ENCODE data around the gene KCNQ1OT1.

Gene KCNQ1OT1

DNA sequence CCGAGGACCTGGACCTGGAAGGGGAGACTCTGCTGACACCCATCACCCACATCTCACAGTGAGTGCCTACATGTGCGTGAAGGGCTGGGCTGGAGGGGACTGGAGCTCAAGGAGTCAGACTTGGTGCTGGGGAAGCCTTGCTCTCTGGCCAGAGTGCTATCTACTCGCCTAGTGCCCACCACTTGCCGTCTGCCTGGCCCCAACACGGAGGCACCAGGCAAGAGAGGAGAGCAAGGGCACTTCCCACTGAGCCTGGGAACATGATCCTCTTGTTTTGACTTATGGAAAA is 37.8 kb downstream of the KCNQ1OT1 start:
- H3K9ac ChIP-seq (ENCODE audit: low read length): no peak overlapping the region
- peaks cover 21% of the 10 kb centered on the region for H3K36me3 ChIP-seq (ENCODE audit: control insufficient read depth, insufficient read depth, low read length)
- no peak overlapping the region for H3K27ac ChIP-seq (ENCODE audit: low read depth, low read length)
- peaks cover 65% of the 10 kb centered on the region for H3K9me3 ChIP-seq (ENCODE audit: control insufficient read depth, insufficient read depth, low read depth, low read length)
- H3K4me3 ChIP-seq (ENCODE audit: low read depth, low read length): no peak overlapping the region
- H3K4me1 ChIP-seq (ENCODE audit: control insufficient read depth, insufficient read depth, low read length): no peaks in the 10 kb centered on the region
- H3K27me3 ChIP-seq (ENCODE audit: control insufficient read depth, insufficient read depth, low read length): peaks cover 8% of the 10 kb centered on the region

DNA sequence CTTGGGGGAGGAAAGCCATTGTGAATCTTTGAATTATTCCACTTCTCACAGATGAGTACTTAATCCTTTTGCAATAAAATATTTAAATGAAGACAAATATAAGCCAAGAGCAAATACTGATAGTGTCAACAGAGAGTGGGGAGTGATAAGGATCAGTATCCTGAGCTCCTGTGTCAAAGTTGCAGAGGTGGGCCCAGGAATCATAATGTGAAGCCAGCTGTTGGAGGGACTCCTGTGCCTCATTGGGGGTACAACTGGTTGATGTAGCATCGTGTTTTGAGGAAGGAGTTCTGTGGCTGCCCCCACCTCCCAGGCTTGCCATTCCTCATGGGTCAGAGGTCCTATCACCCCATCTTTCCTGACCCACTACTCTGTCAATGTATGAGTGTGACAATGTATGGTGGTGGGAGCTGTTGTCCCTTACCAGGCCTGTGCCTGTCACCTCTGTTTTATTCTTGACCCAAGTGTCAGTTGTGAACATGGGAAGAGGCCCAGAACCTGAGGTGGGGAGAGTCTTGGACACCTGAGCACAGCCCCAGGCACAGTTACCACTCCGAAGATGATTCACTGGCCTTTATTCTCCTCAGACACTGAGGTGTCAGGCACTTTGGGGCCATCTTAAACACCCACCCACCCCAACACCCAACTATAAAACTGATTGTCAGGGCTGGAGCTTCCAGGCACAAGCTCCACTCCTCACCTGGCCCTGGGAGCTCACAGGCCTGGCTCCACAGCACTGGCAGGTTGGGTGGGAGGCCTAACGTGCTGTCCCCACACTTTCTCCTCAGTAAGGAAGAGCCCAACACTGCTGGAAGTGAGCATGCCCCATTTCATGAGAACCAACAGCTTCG is 38.4 kb downstream of the KCNQ1OT1 start:
- no peak overlapping the region for H3K9ac ChIP-seq (ENCODE audit: low read length)
- no peak overlapping the region for H3K27ac ChIP-seq (ENCODE audit: low read depth, low read length)
- peaks cover 21% of the 10 kb centered on the region for H3K36me3 ChIP-seq (ENCODE audit: control insufficient read depth, insufficient read depth, low read length)
- no peak overlapping the region for H3K4me3 ChIP-seq (ENCODE audit: low read depth, low read length)
- H3K9me3 ChIP-seq (ENCODE audit: control insufficient read depth, insufficient read depth, low read depth, low read length): peaks cover 70% of the 10 kb centered on the region
- no peaks in the 10 kb centered on the region for H3K4me1 ChIP-seq (ENCODE audit: control insufficient read depth, insufficient read depth, low read length)
- peaks cover 12% of the 10 kb centered on the region for H3K27me3 ChIP-seq (ENCODE audit: control insufficient read depth, insufficient read depth, low read length)

DNA sequence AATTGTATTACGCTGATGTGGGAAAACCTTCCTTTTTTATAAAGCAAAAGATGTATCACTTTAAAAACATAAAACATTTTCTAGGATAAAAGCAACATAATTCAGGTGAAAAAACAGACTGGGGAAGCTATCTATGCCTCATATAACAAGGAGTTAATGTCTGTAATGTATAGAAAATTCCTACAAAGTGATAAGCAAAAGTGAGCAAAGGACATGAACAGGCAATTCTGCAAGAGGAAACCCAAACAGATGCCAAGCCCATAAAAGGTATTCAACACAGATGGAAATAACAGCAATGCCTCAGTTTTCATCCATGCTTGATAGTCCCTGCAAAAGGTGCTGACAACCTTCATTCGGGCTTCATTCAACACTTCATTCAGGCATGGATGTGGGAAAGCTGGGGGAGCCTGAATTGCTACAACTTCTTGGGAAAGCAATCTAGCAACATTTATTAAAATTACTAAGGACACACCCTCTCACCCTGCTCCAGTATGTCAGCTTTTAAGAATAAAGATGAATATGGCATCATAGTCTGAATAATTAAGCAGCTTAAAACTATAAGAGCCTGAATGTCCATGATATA is 39.3 kb downstream of the KCNQ1OT1 start:
- no peak overlapping the region for H3K4me3 ChIP-seq (ENCODE audit: low read depth, low read length)
- H3K27ac ChIP-seq (ENCODE audit: low read depth, low read length): no peak overlapping the region
- peaks cover 78% of the 10 kb centered on the region for H3K9me3 ChIP-seq (ENCODE audit: control insufficient read depth, insufficient read depth, low read depth, low read length)
- H3K27me3 ChIP-seq (ENCODE audit: control insufficient read depth, insufficient read depth, low read length): peaks cover 19% of the 10 kb centered on the region
- peaks cover 18% of the 10 kb centered on the region for H3K36me3 ChIP-seq (ENCODE audit: control insufficient read depth, insufficient read depth, low read length)
- no peak overlapping the region for H3K9ac ChIP-seq (ENCODE audit: low read length)
- H3K4me1 ChIP-seq (ENCODE audit: control insufficient read depth, insufficient read depth, low read length): no peaks in the 10 kb centered on the region

DNA sequence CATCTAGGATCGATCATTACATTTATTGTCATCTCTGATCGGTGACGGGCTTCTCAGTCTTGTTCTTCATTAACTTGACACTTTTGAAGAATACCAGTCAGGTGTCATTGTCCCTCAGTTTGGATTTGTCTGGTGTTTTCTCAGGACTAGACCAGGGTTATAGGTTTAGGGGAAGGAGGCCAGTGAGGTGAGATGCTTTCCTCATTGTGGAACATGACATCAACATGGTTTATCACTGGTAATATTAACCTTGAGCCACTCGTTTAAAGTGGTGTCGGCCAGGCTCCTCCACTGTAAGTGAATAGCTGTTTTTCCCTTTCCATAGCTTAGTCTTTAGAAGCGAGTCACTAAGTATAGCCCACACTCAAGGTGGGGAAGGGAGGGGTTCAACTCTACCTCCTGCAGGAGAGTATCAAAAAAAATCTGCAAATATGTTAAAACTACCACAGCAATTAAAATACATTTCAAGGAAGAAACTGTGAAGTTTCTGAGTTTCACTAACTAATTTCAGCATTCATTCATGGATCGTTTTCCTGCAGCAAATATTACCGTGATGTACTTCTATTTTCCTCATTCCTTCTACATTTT is 42.0 kb downstream of the KCNQ1OT1 start:
- Histone ChIP-seq H3K27ac (ENCODE audit: low read depth, low read length) (no peak overlapping the region), H3K9ac (ENCODE audit: low read length) (no peak overlapping the region), H3K9me3 (ENCODE audit: control insufficient read depth, insufficient read depth, low read depth, low read length) (peaks cover 91% of the 10 kb centered on the region), H3K27me3 (ENCODE audit: control insufficient read depth, insufficient read depth, low read length) (peaks cover 32% of the 10 kb centered on the region), H3K4me3 (ENCODE audit: low read depth, low read length) (no peak overlapping the region), H3K36me3 (ENCODE audit: control insufficient read depth, insufficient read depth, low read length) (0 out of 2 replicates have a peak, but pooled peaks cover under 1% of the 10 kb centered on the region), H3K4me1 (ENCODE audit: control insufficient read depth, insufficient read depth, low read length) (no peaks in the 10 kb centered on the region)

DNA sequence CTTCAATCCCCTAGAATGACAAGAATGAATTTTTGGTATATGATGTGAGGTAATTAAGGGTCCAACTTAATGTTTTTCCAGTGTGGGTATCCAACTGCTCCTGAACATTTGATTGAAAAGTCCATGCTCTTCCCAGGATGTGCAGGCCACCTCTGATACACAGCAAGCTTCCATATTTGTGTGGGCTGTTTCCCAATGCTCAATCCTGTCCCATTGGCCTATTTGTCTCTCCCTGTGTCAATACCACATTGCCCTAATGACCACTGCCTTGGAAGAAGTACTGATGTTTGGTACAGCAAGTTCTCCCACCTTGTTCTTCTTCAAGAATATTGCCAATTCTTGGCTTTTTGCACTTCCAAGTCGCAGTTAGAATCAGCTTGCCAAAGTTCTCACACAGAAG is 42.9 kb downstream of the KCNQ1OT1 start:
- Histone ChIP-seq H3K4me3 (ENCODE audit: low read depth, low read length) (no peak overlapping the region), H3K27me3 (ENCODE audit: control insufficient read depth, insufficient read depth, low read length) (peaks cover 36% of the 10 kb centered on the region), H3K9me3 (ENCODE audit: control insufficient read depth, insufficient read depth, low read depth, low read length) (peaks cover 94% of the 10 kb centered on the region), H3K27ac (ENCODE audit: low read depth, low read length) (no peak overlapping the region), H3K4me1 (ENCODE audit: control insufficient read depth, insufficient read depth, low read length) (no peaks in the 10 kb centered on the region), H3K9ac (ENCODE audit: low read length) (no peak overlapping the region), H3K36me3 (ENCODE audit: control insufficient read depth, insufficient read depth, low read length) (no peaks in the 10 kb centered on the region)

DNA sequence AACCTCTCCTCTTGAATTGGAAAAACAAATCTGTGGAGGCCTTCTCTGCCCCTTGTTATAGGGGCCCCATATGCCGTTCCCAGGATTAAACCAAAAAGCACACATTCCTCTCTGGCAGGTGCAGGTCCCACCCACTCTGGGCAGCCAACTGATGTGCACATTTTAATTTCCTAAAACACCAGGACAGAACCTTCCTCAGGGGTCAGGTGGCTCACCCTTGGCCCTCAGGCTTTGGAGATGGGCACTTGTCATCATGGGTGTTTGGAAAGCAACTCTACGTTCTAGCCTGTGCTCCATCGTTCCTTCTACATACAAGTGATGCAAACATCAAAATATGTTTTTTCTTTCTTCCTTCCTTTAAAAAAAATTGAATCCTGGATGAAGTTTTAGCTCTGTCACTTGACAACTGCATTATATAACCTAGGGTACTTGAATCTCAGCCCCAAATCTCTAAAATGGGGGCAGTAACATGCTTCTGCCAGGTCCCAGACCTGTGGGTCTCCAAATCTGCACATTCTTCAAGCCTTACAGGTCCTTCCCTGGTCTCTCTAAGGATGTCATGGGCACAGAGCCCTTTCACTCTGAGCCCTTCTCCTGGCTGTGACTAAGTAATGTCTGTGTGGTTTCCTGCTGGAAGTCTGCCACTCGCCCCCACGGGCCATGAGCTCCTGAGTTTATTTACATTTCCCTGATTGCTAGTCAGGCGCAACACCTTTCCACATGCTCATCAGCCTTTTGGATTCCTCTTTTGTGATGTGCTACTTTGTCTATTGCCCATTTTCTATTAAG is 43.8 kb downstream of the KCNQ1OT1 start:
- H3K9ac ChIP-seq (ENCODE audit: low read length): no peak overlapping the region
- H3K27ac ChIP-seq (ENCODE audit: low read depth, low read length): no peak overlapping the region
- no peaks in the 10 kb centered on the region for H3K4me1 ChIP-seq (ENCODE audit: control insufficient read depth, insufficient read depth, low read length)
- peaks cover 43% of the 10 kb centered on the region for H3K27me3 ChIP-seq (ENCODE audit: control insufficient read depth, insufficient read depth, low read length)
- H3K36me3 ChIP-seq (ENCODE audit: control insufficient read depth, insufficient read depth, low read length): no peaks in the 10 kb centered on the region
- peaks cover 94% of the 10 kb centered on the region for H3K9me3 ChIP-seq (ENCODE audit: control insufficient read depth, insufficient read depth, low read depth, low read length)
- no peak overlapping the region for H3K4me3 ChIP-seq (ENCODE audit: low read depth, low read length)

DNA sequence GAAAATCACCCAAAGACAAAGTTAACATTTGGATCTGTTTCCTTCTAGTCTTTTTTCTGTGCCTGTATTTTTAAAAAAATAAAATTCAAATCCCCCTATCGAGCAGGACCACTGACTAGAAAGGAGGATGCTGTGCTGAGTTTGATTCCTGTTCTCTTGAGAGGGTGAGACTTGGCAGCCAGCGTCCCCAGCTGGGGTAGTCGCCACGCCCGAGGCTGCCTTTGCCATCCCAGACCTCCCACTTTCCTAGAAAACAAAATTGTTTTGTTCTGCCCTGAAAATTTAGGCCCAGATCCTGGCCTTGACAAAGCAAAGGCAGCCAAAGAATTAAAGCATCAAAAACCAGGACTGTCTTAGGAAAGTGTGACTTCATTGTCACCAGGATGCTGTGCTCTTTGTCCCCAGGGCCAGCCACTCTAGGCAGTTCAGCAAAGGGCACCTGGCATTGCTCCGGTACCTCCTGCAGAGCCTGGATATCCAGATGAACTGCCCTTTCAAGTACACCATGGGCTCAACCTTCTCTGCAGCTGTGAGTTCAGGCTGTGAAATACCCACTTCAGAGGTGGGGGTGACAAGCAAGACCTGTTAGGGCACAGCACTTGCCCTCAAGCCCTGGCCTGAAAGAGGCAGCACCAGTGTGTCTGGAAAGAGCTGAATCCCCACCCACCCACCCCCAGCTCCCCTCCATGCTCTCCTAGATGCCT is 44.6 kb downstream of the KCNQ1OT1 start:
- H3K9ac ChIP-seq (ENCODE audit: low read length): no peak overlapping the region
- no peaks in the 10 kb centered on the region for H3K36me3 ChIP-seq (ENCODE audit: control insufficient read depth, insufficient read depth, low read length)
- no peak overlapping the region for H3K4me3 ChIP-seq (ENCODE audit: low read depth, low read length)
- no peak overlapping the region for H3K27ac ChIP-seq (ENCODE audit: low read depth, low read length)
- peaks cover 94% of the 10 kb centered on the region for H3K9me3 ChIP-seq (ENCODE audit: control insufficient read depth, insufficient read depth, low read depth, low read length)
- no peaks in the 10 kb centered on the region for H3K4me1 ChIP-seq (ENCODE audit: control insufficient read depth, insufficient read depth, low read length)
- H3K27me3 ChIP-seq (ENCODE audit: control insufficient read depth, insufficient read depth, low read length): peaks cover 52% of the 10 kb centered on the region

DNA sequence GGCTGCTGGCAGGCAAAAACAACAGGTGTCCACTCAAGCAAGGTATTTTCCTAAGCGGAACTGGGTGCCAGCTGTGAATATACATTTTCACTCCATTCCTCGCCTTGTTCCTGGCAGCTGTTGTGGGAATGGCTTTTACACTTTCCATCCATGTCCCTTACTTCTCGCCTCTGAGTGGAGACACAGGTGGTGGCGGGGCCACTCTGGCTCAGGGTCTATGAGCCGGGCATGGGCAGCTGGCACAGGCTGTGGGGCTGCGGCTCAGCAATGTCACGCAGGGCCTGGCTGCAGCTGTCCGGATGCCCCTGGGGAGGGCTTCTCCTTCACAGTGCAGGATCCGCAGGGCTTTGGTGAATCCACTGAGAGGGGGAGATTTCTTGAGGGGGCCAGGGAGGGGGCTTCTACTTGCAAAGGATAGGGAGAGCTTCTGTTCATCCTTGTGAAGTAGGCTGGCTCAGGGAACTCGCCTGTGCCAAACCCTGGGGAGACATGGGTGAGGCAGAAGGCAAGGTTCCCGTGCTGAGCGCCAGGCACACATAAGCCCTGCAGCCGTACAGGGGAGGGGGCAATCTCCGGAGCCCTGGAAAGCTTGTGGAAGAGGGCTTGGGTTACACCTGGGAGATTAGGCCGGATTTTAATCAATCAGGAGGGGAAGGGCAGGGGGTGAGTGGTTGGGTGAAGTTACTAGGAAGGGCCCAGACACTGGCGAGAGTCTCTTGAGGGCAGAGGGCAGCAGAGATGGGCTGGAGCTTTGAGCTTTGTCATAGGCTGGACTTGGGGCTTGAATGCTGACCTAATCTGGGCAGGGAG is 45.7 kb downstream of the KCNQ1OT1 start:
- Histone ChIP-seq H3K4me3 (ENCODE audit: low read depth, low read length) (no peak overlapping the region), H3K9ac (ENCODE audit: low read length) (no peak overlapping the region), H3K4me1 (ENCODE audit: control insufficient read depth, insufficient read depth, low read length) (no peaks in the 10 kb centered on the region), H3K9me3 (ENCODE audit: control insufficient read depth, insufficient read depth, low read depth, low read length) (peaks cover 94% of the 10 kb centered on the region), H3K27me3 (ENCODE audit: control insufficient read depth, insufficient read depth, low read length) (peaks cover 52% of the 10 kb centered on the region), H3K36me3 (ENCODE audit: control insufficient read depth, insufficient read depth, low read length) (no peaks in the 10 kb centered on the region), H3K27ac (ENCODE audit: low read depth, low read length) (no peak overlapping the region)

DNA sequence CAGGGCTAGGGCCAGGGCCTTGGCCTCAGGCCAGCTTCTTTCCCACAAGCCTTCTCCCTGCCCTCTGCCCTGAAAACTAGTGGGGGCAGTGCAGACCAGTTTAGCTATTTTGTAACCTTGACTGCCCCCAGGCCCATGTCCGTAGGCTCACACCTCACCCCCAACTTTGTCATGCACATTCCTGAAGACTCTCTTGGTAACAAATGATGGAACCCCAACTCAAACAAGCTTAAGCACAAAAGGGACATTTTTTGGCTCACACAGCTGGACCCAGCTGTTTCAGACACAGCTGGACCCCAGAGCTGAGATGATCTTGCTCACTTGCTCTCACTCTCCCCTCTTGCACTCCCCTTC is 46.6 kb downstream of the KCNQ1OT1 start:
- H3K27ac ChIP-seq (ENCODE audit: low read depth, low read length): no peak overlapping the region
- no peaks in the 10 kb centered on the region for H3K4me1 ChIP-seq (ENCODE audit: control insufficient read depth, insufficient read depth, low read length)
- peaks cover 52% of the 10 kb centered on the region for H3K27me3 ChIP-seq (ENCODE audit: control insufficient read depth, insufficient read depth, low read length)
- no peak overlapping the region for H3K4me3 ChIP-seq (ENCODE audit: low read depth, low read length)
- peaks cover 93% of the 10 kb centered on the region for H3K9me3 ChIP-seq (ENCODE audit: control insufficient read depth, insufficient read depth, low read depth, low read length)
- H3K36me3 ChIP-seq (ENCODE audit: control insufficient read depth, insufficient read depth, low read length): no peaks in the 10 kb centered on the region
- no peak overlapping the region for H3K9ac ChIP-seq (ENCODE audit: low read length)
